Karpas-422 (cell line): Measurements from ENCODE around the gene HIPK3. TPM values are rescaled to one million over a fixed set of nuclear protein-coding genes. Genes with fewer than 3 reads are reported as not detected.

Source experiments
- DNase-seq: peaks from one replicate; pipeline ENCODE4 v3.0.0-alpha.2; 2015
- H2AFZ ChIP-seq: fragments of 200-600 bp; sonication (generic); 2 replicates; pipeline ENCODE4 v1.6.1; 2014; ENCODE audit warnings: antibody characterized with exemption, low read length, mixed read lengths
- H3K27ac ChIP-seq: fragments of 200-600 bp; sonication (generic); 2 replicates; pipeline ENCODE4 v1.5.1; 2014; ENCODE audit warnings: mild to moderate bottlenecking, low read length, moderate library complexity
- H3K27me3 ChIP-seq: fragments of 200-600 bp; sonication (generic); 2 replicates; pipeline ENCODE4 v1.6.1; 2014; ENCODE audit warnings: low read length, mixed read lengths
- H3K36me3 ChIP-seq: fragments of 200-600 bp; sonication (generic); 2 replicates; pipeline ENCODE4 v1.6.1; 2014; ENCODE audit warnings: low read length, mixed read lengths; ENCODE audit not compliant: insufficient read depth
- H3K4me1 ChIP-seq: fragments of 200-600 bp; sonication (generic); 2 replicates; pipeline ENCODE4 v1.6.1; 2014; ENCODE audit warnings: mild to moderate bottlenecking, low read length, mixed read lengths
- H3K4me2 ChIP-seq: fragments of 200-600 bp; sonication (generic); 2 replicates; pipeline ENCODE4 v1.6.1; 2014; ENCODE audit warnings: low read length, low read depth, mild to moderate bottlenecking; ENCODE audit not compliant: poor library complexity, severe bottlenecking
- H3K4me3 ChIP-seq: fragments of 200-600 bp; sonication (generic); 2 replicates; pipeline ENCODE4 v1.5.1; 2014; ENCODE audit warnings: mild to moderate bottlenecking, antibody characterized with exemption, low read length, mixed read lengths
- H3K79me2 ChIP-seq: fragments of 200-600 bp; sonication (generic); 2 replicates; pipeline ENCODE4 v1.6.1; 2014; ENCODE audit warnings: mild to moderate bottlenecking, low read length, mixed read lengths
- H3K9ac ChIP-seq: fragments of 200-600 bp; sonication (generic); 2 replicates; pipeline ENCODE4 v1.6.0; 2014; ENCODE audit warnings: low read length
- H3K9me2 ChIP-seq: fragments of 200-600 bp; sonication (generic), shearing (Covaris generic); replicated peaks from 2 replicates; pipeline ENCODE4 v1.6.0; 2014; ENCODE audit warnings: mild to moderate bottlenecking, low read length, moderate library complexity; ENCODE audit not compliant: insufficient read depth
- H3K9me3 ChIP-seq: fragments of 300-700, 200-600 bp; sonication (generic); 2 replicates; pipeline ENCODE4 v1.6.1; 2014; ENCODE audit warnings: low read length, mixed read lengths
- H4K20me1 ChIP-seq: fragments of 200-600 bp; sonication (generic); 2 replicates; pipeline ENCODE4 v1.6.1; 2014; ENCODE audit warnings: mild to moderate bottlenecking, antibody characterized with exemption, low read length, low read depth; ENCODE audit not compliant: insufficient read depth
- total RNA-seq: library from RNA; depleted of rRNA; stranded (reverse); fragments of >200 nt; shearing (Covaris generic); gene quantifications from 2 replicates; pipeline ENCODE4 v1.2.3, GENCODE V29; 2014; ENCODE audit warnings: low replicate concordance; rRNA removed

HIPK3 gene
- total RNA-seq, 1 experiment from 2014 or later: 67.0 TPM

DNA sequence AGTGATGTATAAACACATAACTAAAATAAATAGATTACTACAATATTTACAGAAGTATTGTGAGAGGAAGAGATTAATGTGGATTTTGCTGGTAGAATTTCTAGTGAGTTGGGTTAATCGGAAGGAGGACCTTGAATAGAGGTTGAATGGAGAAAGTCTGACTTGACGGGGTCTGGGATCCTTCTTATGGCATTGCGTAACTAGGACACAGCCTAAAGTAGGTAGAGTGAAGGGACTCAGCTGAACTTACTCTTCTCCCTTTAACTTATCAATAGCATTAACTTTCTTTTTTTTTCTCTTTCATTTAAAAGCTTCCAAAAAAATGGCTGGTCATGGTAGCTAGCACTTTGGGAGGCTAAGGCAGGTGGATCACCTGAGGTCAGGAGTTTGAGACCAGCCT is 139.2 kb downstream of the HIPK3 start:
- Histone ChIP-seq H3K4me2 (no peak overlapping the region), H3K9me3 (no peaks in the 10 kb centered on the region), H2AFZ (no peak overlapping the region), H3K79me2 (no peaks in the 10 kb centered on the region), H3K9me2 (no peaks in the 10 kb centered on the region), H3K27me3 (no peaks in the 10 kb centered on the region), H3K4me3 (no peak overlapping the region), H3K4me1 (no peaks in the 10 kb centered on the region), H3K36me3 (no peaks in the 10 kb centered on the region), H4K20me1 (no peaks in the 10 kb centered on the region), H3K27ac (no peak overlapping the region), H3K9ac (no peak overlapping the region)
- DNase-seq: no peak

DNA sequence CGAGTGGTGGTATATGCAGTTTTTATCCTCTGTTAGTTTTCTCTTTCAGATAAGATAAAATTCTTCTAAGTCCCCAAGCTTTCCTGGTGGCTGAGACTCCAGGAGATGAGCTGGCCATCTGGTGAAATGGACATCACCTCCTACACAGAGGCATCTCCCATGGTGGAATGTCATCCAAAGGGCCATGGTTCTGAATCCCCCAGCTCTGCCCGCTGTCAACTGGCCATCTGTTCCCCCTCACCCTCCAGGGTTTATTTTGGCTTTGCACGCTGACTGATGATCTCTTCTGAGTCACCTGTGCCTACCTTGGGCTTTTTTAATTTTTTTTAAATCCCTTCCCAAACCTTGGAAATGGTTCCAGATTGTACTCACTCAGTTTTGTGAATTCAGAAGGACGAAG is 142.2 kb downstream of the HIPK3 start:
- H3K36me3 ChIP-seq: no peaks in the 10 kb centered on the region
- H3K4me1 ChIP-seq: peaks cover 7% of the 10 kb centered on the region
- no peaks in the 10 kb centered on the region for H3K9me3 ChIP-seq
- no peak overlapping the region for H3K27ac ChIP-seq
- H3K27me3 ChIP-seq: no peaks in the 10 kb centered on the region
- no peaks in the 10 kb centered on the region for H3K9me2 ChIP-seq
- DNase-seq: no peak
- H3K4me3 ChIP-seq: no peak overlapping the region
- no peak overlapping the region for H2AFZ ChIP-seq
- no peak overlapping the region for H3K4me2 ChIP-seq
- H3K9ac ChIP-seq: no peak overlapping the region
- H4K20me1 ChIP-seq: no peaks in the 10 kb centered on the region
- H3K79me2 ChIP-seq: no peaks in the 10 kb centered on the region

GRCh38 chr11:33402066-33402465 is 144.9 kb downstream of the HIPK3 start:
- no peaks in the 10 kb centered on the region for H3K9me2 ChIP-seq
- no peaks in the 10 kb centered on the region for H3K36me3 ChIP-seq
- no peaks in the 10 kb centered on the region for H3K9me3 ChIP-seq
- H3K79me2 ChIP-seq: no peaks in the 10 kb centered on the region
- H3K27ac ChIP-seq: no peak overlapping the region
- no peak overlapping the region for H3K9ac ChIP-seq
- H2AFZ ChIP-seq: no peak overlapping the region
- no peak overlapping the region for H3K4me2 ChIP-seq
- no peaks in the 10 kb centered on the region for H4K20me1 ChIP-seq
- no peaks in the 10 kb centered on the region for H3K27me3 ChIP-seq
- no peak overlapping the region for H3K4me3 ChIP-seq
- H3K4me1 ChIP-seq: peaks cover 7% of the 10 kb centered on the region
- no peak for DNase-seq

DNA sequence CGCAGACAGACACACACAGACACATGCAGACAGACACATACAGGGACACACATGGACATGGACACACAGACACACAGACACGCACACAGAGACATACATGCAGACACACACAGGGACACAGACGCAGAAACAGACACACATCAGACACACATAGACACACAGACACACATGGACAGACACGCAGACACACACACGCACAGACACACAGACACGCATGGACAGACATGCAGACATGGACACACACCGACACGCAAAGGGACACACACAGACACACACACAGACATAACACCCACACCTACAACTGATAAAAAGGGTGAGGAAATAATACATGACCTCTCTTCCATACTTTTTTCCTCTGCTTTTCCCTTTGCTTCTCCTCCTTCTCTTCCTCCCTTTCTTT is 146.2 kb downstream of the HIPK3 start:
- Histone ChIP-seq H3K79me2 (no peaks in the 10 kb centered on the region), H2AFZ (no peak overlapping the region), H3K4me3 (no peak overlapping the region), H3K27me3 (no peaks in the 10 kb centered on the region), H3K4me2 (no peak overlapping the region), H3K36me3 (no peaks in the 10 kb centered on the region), H3K9me3 (no peaks in the 10 kb centered on the region), H3K4me1 (peaks cover 7% of the 10 kb centered on the region), H3K9ac (no peak overlapping the region), H3K9me2 (no peaks in the 10 kb centered on the region), H4K20me1 (no peaks in the 10 kb centered on the region), H3K27ac (no peak overlapping the region)
- DNase-seq: no peak

DNA sequence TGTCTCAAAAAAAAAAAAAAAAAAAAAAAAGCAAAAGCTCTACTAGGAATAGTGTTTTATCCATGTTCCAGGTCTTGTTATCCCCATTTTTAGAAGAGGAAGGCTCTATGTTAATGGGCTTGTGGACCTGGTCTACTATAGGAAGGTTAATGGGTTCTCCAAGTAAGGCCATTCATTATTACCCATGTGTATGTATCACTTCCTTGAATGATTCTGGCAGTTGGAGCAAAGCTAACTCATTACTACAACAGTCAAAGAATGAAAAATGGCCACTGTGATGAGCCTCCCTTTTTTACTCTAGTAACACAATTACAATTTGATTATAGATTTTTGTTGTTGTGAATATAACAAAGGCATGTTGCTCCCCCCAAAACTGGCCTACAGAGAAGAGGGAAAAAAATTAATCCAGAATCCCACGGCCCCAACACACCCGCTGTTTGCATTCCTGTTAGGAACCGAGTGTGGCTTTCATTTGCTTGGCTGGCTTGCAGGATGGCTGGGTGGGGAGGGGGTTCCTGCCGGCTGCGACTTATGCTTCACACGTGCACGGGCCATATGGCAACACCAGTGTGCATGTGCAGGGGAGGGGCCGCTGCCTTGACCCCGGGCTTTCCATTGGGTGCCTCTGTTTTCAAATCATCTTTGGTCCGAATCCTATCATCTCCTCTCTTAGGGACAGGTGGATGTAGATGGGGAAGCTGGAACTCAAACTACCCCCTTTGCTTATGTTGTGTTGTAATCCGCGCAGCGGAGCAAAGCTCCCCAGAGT is 148.8 kb downstream of the HIPK3 start:
- Histone ChIP-seq H3K36me3 (no peaks in the 10 kb centered on the region), H3K9me2 (no peaks in the 10 kb centered on the region), H4K20me1 (no peaks in the 10 kb centered on the region), H3K27me3 (no peaks in the 10 kb centered on the region), H3K27ac (no peak overlapping the region), H3K4me2 (no peak overlapping the region), H3K79me2 (no peaks in the 10 kb centered on the region), H3K9ac (no peak overlapping the region), H3K9me3 (no peaks in the 10 kb centered on the region), H3K4me3 (no peak overlapping the region), H3K4me1 (peaks cover 7% of the 10 kb centered on the region), H2AFZ (no peak overlapping the region)
- DNase-seq: no peak

Other genes with a start within 250 kb of the HIPK3 start
- not detected in 2 replicates for gene DEPDC7, start 241.5 kb upstream of the HIPK3 start, total RNA-seq
- 20.9 and 23.7 TPM in 2 replicates for gene TCP11L1, start 217.8 kb upstream of the HIPK3 start, total RNA-seq
- 45.5 and 55.6 TPM in 2 replicates for gene CSTF3, start 95.9 kb upstream of the HIPK3 start, total RNA-seq
- gene KIAA1549L, start 118.7 kb downstream of the HIPK3 start, total RNA-seq: 1.4 and 3.5 TPM in 2 replicates